Dendritic cell treated with granulocyte-macrophage colony-stimulating factor and Interleukin-4, amounts not matched to agents 40 ng/mL and 50 ng/mL, for 4 days (primary cell): ENCODE data around the gene SHROOM4.

Source experiments
- H3K27ac Mint-ChIP-seq: one replicate; pipeline ENCODE4 v1.8.0; 2022; ENCODE audit warnings: mild to moderate bottlenecking, mixed read lengths
- H3K27me3 Mint-ChIP-seq: one replicate; pipeline ENCODE4 v1.8.0; 2022; ENCODE audit warnings: mild to moderate bottlenecking, mixed read lengths
- H3K36me3 Mint-ChIP-seq: one replicate; pipeline ENCODE4 v1.8.0; 2022; ENCODE audit warnings: low read depth, mixed read lengths
- H3K4me1 Mint-ChIP-seq: one replicate; pipeline ENCODE4 v1.8.0; 2022; ENCODE audit warnings: low read depth, mixed read lengths
- H3K4me3 Mint-ChIP-seq: one replicate; pipeline ENCODE4 v1.8.0; 2022; ENCODE audit warnings: mild to moderate bottlenecking, moderate library complexity, mixed read lengths
- H3K9me3 Mint-ChIP-seq: one replicate; pipeline ENCODE4 v1.8.0; 2022; ENCODE audit warnings: mixed read lengths
- intact Hi-C: fragments of 100-400 bp; cut with micrococcal nuclease; formaldehyde crosslinking; loops from one replicate; pipeline ENCODE4 v1.15.0; 2022

The SHROOM4 gene

GRCh38 chrX:50606300-50606950 is 207.6 kb downstream of the SHROOM4 start:
- Mint-ChIP-seq H3K4me3 (no peak overlapping the region), H3K4me1 (no peaks in the 10 kb centered on the region), H3K36me3 (no peaks in the 10 kb centered on the region), H3K9me3 (no peaks in the 10 kb centered on the region), H3K27ac (no peak overlapping the region), H3K27me3 (no peaks in the 10 kb centered on the region)
- intact Hi-C loops = no loop called here

GRCh38 chrX:50596056-50596455 is 217.9 kb downstream of the SHROOM4 start:
- intact Hi-C loops = no loop called here
- H3K27ac Mint-ChIP-seq = no peak overlapping the region
- H3K36me3 Mint-ChIP-seq = no peaks in the 10 kb centered on the region
- H3K4me1 Mint-ChIP-seq = no peaks in the 10 kb centered on the region
- H3K4me3 Mint-ChIP-seq = no peak overlapping the region
- H3K9me3 Mint-ChIP-seq = no peaks in the 10 kb centered on the region
- no peaks in the 10 kb centered on the region for H3K27me3 Mint-ChIP-seq

- Mint-ChIP-seq H3K4me3 (no peak overlapping the region), H3K9me3 (no peaks in the 10 kb centered on the region), H3K27ac (no peak overlapping the region), H3K27me3 (no peaks in the 10 kb centered on the region), H3K4me1 (no peaks in the 10 kb centered on the region), H3K36me3 (no peaks in the 10 kb centered on the region)
- intact Hi-C loops = no loop called here
Measured at GRCh38 chrX:50594788-50595187, 219.2 kb downstream of the SHROOM4 start.

GRCh38 chrX:50586980-50587379 is 227.0 kb downstream of the SHROOM4 start:
- no peaks in the 10 kb centered on the region for H3K36me3 Mint-ChIP-seq
- H3K27me3 Mint-ChIP-seq = no peaks in the 10 kb centered on the region
- H3K4me1 Mint-ChIP-seq = no peaks in the 10 kb centered on the region
- intact Hi-C loops = no loop called here
- H3K27ac Mint-ChIP-seq = no peak overlapping the region
- no peaks in the 10 kb centered on the region for H3K9me3 Mint-ChIP-seq
- no peak overlapping the region for H3K4me3 Mint-ChIP-seq

GRCh38 chrX:50586407-50586806 is 227.6 kb downstream of the SHROOM4 start:
- intact Hi-C loops = no loop called here
- Mint-ChIP-seq H3K9me3 (no peaks in the 10 kb centered on the region), H3K27ac (no peak overlapping the region), H3K4me1 (no peaks in the 10 kb centered on the region), H3K27me3 (no peaks in the 10 kb centered on the region), H3K36me3 (no peaks in the 10 kb centered on the region), H3K4me3 (no peak overlapping the region)

- intact Hi-C loops = loop anchor here (2.0 kb wide), 2 partner anchors 481 to 667 kb away; no protein-coding TSS in a partner anchor
- peaks cover 2% of the 10 kb centered on the region for H3K27me3 Mint-ChIP-seq
- no peaks in the 10 kb centered on the region for H3K36me3 Mint-ChIP-seq
- H3K4me1 Mint-ChIP-seq = peaks cover 2% of the 10 kb centered on the region
- no peaks in the 10 kb centered on the region for H3K9me3 Mint-ChIP-seq
- H3K4me3 Mint-ChIP-seq = no peak overlapping the region
- H3K27ac Mint-ChIP-seq = no peak overlapping the region
Measured at GRCh38 chrX:50581405-50581804, 232.6 kb downstream of the SHROOM4 start.

GRCh38 chrX:50579955-50580354 is 234.0 kb downstream of the SHROOM4 start:
- intact Hi-C loops = loop anchor here (1.0 to 2.0 kb wide), 3 partner anchors 479 to 696 kb away; no protein-coding TSS in a partner anchor
- H3K36me3 Mint-ChIP-seq = no peaks in the 10 kb centered on the region

GRCh38 chrX:50577326-50577725 is 236.7 kb downstream of the SHROOM4 start:
- H3K27me3 Mint-ChIP-seq = peaks cover 2% of the 10 kb centered on the region
- H3K36me3 Mint-ChIP-seq = no peaks in the 10 kb centered on the region
- H3K4me3 Mint-ChIP-seq = no peak overlapping the region
- no peak overlapping the region for H3K27ac Mint-ChIP-seq
- intact Hi-C loops = no loop called here
- peaks cover 4% of the 10 kb centered on the region for H3K4me1 Mint-ChIP-seq
- no peaks in the 10 kb centered on the region for H3K9me3 Mint-ChIP-seq

More at GRCh38 chrX:50579955-50580354, 234.0 kb downstream of the SHROOM4 start:
- Mint-ChIP-seq H3K4me1 (peaks cover 4% of the 10 kb centered on the region), H3K27ac (no peak overlapping the region), H3K27me3 (peaks cover 2% of the 10 kb centered on the region), H3K9me3 (no peaks in the 10 kb centered on the region), H3K4me3 (no peak overlapping the region)

- no peaks in the 10 kb centered on the region for H3K36me3 Mint-ChIP-seq
- H3K4me3 Mint-ChIP-seq = no peak overlapping the region
- H3K27me3 Mint-ChIP-seq = peaks cover 2% of the 10 kb centered on the region
- H3K4me1 Mint-ChIP-seq = no peaks in the 10 kb centered on the region
- intact Hi-C loops = no loop called here
- no peak overlapping the region for H3K27ac Mint-ChIP-seq
- peaks cover 8% of the 10 kb centered on the region for H3K9me3 Mint-ChIP-seq
Measured at GRCh38 chrX:50567636-50568035, 246.4 kb downstream of the SHROOM4 start.

- Mint-ChIP-seq H3K27me3 (peaks cover 2% of the 10 kb centered on the region), H3K27ac (no peak overlapping the region), H3K4me1 (no peaks in the 10 kb centered on the region), H3K4me3 (no peak overlapping the region), H3K36me3 (no peaks in the 10 kb centered on the region), H3K9me3 (peaks cover under 1% of the 10 kb centered on the region)
- intact Hi-C loops = no loop called here
Measured at GRCh38 chrX:50565718-50566117, 248.3 kb downstream of the SHROOM4 start.
